Nephron progenitor cell (in vitro differentiated cells): ENCODE measurements around the gene RHBDF1.
A peak's percentile ranks its signal among the peaks of the same experiment; 100 is the strongest.

Source experiments
- DNase-seq: peaks from one replicate; pipeline ENCODE4 v3.0.0; 2021
- H3K27ac Mint-ChIP-seq: 2 replicates; pipeline ENCODE4 v1.8.0; 2021; ENCODE audit warnings: mild to moderate bottlenecking, moderate library complexity, mixed read lengths
- H3K27me3 Mint-ChIP-seq: 2 replicates; pipeline ENCODE4 v1.8.0; 2021; ENCODE audit warnings: mild to moderate bottlenecking, low read depth, mixed read lengths; ENCODE audit not compliant: poor library complexity
- H3K36me3 Mint-ChIP-seq: 2 replicates; pipeline ENCODE4 v1.8.0; 2021; ENCODE audit warnings: low read depth, mixed read lengths
- H3K4me1 Mint-ChIP-seq: 2 replicates; pipeline ENCODE4 v1.8.0; 2021; ENCODE audit warnings: mixed read lengths
- H3K4me3 Mint-ChIP-seq: 2 replicates; pipeline ENCODE4 v1.8.0; 2021; ENCODE audit warnings: mild to moderate bottlenecking, moderate library complexity, mixed read lengths
- H3K9me3 Mint-ChIP-seq: 2 replicates; pipeline ENCODE4 v1.8.0; 2021; ENCODE audit warnings: mild to moderate bottlenecking, moderate library complexity, mixed read lengths
- CTCF ChIP-seq: fragments of 200-600 bp; sonication (generic); IDR thresholded peaks from 2 replicates; pipeline ENCODE4 v1.5.0; 2021; ENCODE audit warnings: antibody characterized with exemption

The RHBDF1 gene

GRCh38 chr16:77807-78443, 5.5 kb upstream of the RHBDF1 start, which contains the start of gene MPG:
Gene MPG (plus strand): TSS chr16:78225. CDS start chr16:78310, 85 bp downstream.
- H3K27me3 Mint-ChIP-seq, result no peaks in the 10 kb centered on the region
- H3K4me1 Mint-ChIP-seq, result peaks cover 55% of the 10 kb centered on the region
- peak within 1 kb of the TSS; percentile 66 for H3K27ac Mint-ChIP-seq
- TF ChIP-seq CTCF, result no peak
- no peaks in the 10 kb centered on the region for H3K9me3 Mint-ChIP-seq
- H3K4me3 Mint-ChIP-seq, result peak within 1 kb of the TSS; percentile 88
- peak; percentile 87 for DNase-seq
- no peaks in the 10 kb centered on the region for H3K36me3 Mint-ChIP-seq

GRCh38 chr16:77273-77806, 4.9 kb upstream of the RHBDF1 start:
- no peak for TF ChIP-seq CTCF
- Mint-ChIP-seq H3K27me3 (no peaks in the 10 kb centered on the region), H3K36me3 (no peaks in the 10 kb centered on the region), H3K27ac (no peak overlapping the region), H3K4me3 (peak overlapping the region; percentile 47), H3K9me3 (no peaks in the 10 kb centered on the region), H3K4me1 (peaks cover 58% of the 10 kb centered on the region)
- peak; percentile 54 for DNase-seq

- Mint-ChIP-seq H3K4me3 (peak overlapping the region; percentile 52), H3K27ac (no peak overlapping the region), H3K4me1 (peaks cover 59% of the 10 kb centered on the region), H3K27me3 (no peaks in the 10 kb centered on the region), H3K9me3 (no peaks in the 10 kb centered on the region), H3K36me3 (no peaks in the 10 kb centered on the region)
- TF ChIP-seq CTCF, result no peak
- DNase-seq, result no peak
Observed at GRCh38 chr16:76535-77272, 4.3 kb upstream of the RHBDF1 start.

GRCh38 chr16:75580-76501, 3.4 kb upstream of the RHBDF1 start:
- no peak for TF ChIP-seq CTCF
- peak; percentile 56 for DNase-seq
- H3K4me3 Mint-ChIP-seq, result peak overlapping the region; percentile 54
- H3K4me1 Mint-ChIP-seq, result peaks cover 65% of the 10 kb centered on the region
- H3K36me3 Mint-ChIP-seq, result no peaks in the 10 kb centered on the region
- no peaks in the 10 kb centered on the region for H3K9me3 Mint-ChIP-seq
- no peaks in the 10 kb centered on the region for H3K27me3 Mint-ChIP-seq
- peak overlapping the region; percentile 92 for H3K27ac Mint-ChIP-seq

- TF ChIP-seq CTCF, result no peak
- Mint-ChIP-seq H3K4me1 (peaks cover 73% of the 10 kb centered on the region), H3K27me3 (no peaks in the 10 kb centered on the region), H3K4me3 (peak overlapping the region; percentile 28), H3K9me3 (no peaks in the 10 kb centered on the region), H3K36me3 (no peaks in the 10 kb centered on the region), H3K27ac (peak overlapping the region; percentile 19)
- DNase-seq, result no peak
Observed at GRCh38 chr16:74747-75334, 2.4 kb upstream of the RHBDF1 start.
